Amygdala (tissue), 56 donors: ENCODE data around the gene ROR2.
"Not testable (repeated sequence)": the region's sequence is repeated elsewhere in the genome, so short reads cannot be mapped to it uniquely, and the experiment has no call there.

Experiments
- DNase-seq, 56 donors: peaks; one replicate each; lab custom pipeline; 2025; lab: John Stamatoyannopoulos, UW

Gene ROR2

GRCh38 chr9:91622121-91622520 lies 327.9 kb downstream of the ROR2 start:
- DNase-seq: not testable (repeated sequence)

GRCh38 chr9:91614044-91614443 lies 336.0 kb downstream of the ROR2 start:
- not testable (repeated sequence) for DNase-seq

- no peak for DNase-seq
These were observed 338.4 kb downstream of the ROR2 start for GRCh38 chr9:91611582-91611981.

GRCh38 chr9:91606255-91606995 lies 343.6 kb downstream of the ROR2 start:
- no peak for DNase-seq

- no peak for DNase-seq
These were observed 345.4 kb downstream of the ROR2 start for GRCh38 chr9:91604451-91605179.

- no peak for DNase-seq
These were observed 346.1 kb downstream of the ROR2 start for GRCh38 chr9:91603932-91604331.

- no peak for DNase-seq
These were observed 350.5 kb downstream of the ROR2 start for GRCh38 chr9:91599564-91599963.

- no peak for DNase-seq
These were observed 358.4 kb downstream of the ROR2 start for GRCh38 chr9:91591627-91592026.

- DNase-seq: peak in 6 of 56 donors; percentile 5 to 47 (median 12)
These were observed 360.9 kb downstream of the ROR2 start for GRCh38 chr9:91589101-91589553.

GRCh38 chr9:91586282-91586681 lies 363.7 kb downstream of the ROR2 start:
- no peak for DNase-seq

GRCh38 chr9:91583966-91584365 lies 366.1 kb downstream of the ROR2 start:
- peak in 1 of 56 donors; percentile 16 for DNase-seq

GRCh38 chr9:91583161-91583875 lies 366.7 kb downstream of the ROR2 start:
- DNase-seq: no peak

- DNase-seq: no peak
These were observed 367.8 kb downstream of the ROR2 start for GRCh38 chr9:91582181-91582580.

GRCh38 chr9:91580136-91580535 lies 369.9 kb downstream of the ROR2 start:
- DNase-seq: no peak

- no peak for DNase-seq
These were observed 371.1 kb downstream of the ROR2 start for GRCh38 chr9:91578911-91579310.

- DNase-seq: peak in 1 of 56 donors; percentile 3
These were observed 372.4 kb downstream of the ROR2 start for GRCh38 chr9:91577633-91578061.

- no peak for DNase-seq
These were observed 377.2 kb downstream of the ROR2 start for GRCh38 chr9:91572811-91573210.

- DNase-seq: no peak
These were observed 378.0 kb downstream of the ROR2 start for GRCh38 chr9:91572044-91572443.

- no peak for DNase-seq
These were observed 379.0 kb downstream of the ROR2 start for GRCh38 chr9:91571036-91571435.

GRCh38 chr9:91567642-91568274 lies 382.3 kb downstream of the ROR2 start:
- DNase-seq: no peak
